ENCODE data around the gene GAST.
"Not testable (repeated sequence)": the region's sequence is repeated elsewhere in the genome, so short reads cannot be mapped to it uniquely, and the experiment has no call there.

GAST gene

GRCh38 chr17:41683441-41684007 lies 28.6 kb upstream of the GAST start:
- DNase-seq (ENCODE audit: low read depth in 2 of 2), result no peak

- DNase-seq (ENCODE audit: low read depth in 2 of 2), result no peak
Measured at GRCh38 chr17:41684035-41684434, 28.1 kb upstream of the GAST start.

GRCh38 chr17:41685753-41686152 lies 26.4 kb upstream of the GAST start:
- not testable (repeated sequence) for DNase-seq (ENCODE audit: low read depth in 2 of 2)

- no peak for DNase-seq (ENCODE audit: low read depth in 2 of 2)
Measured at GRCh38 chr17:41686281-41686680, 25.9 kb upstream of the GAST start.

GRCh38 chr17:41687828-41688640 lies 24.1 kb upstream of the GAST start:
- no peak for DNase-seq (ENCODE audit: low read depth in 2 of 2)

GRCh38 chr17:41688641-41689496 lies 23.3 kb upstream of the GAST start, which contains the start of gene EIF1:
TSS of gene EIF1 (plus strand) at chr17:41688885. CDS start at chr17:41689039, 154 bp downstream.
- DNase-seq (ENCODE audit: low read depth in 2 of 2), result peak; percentile 99

- DNase-seq (ENCODE audit: low read depth in 2 of 2), result peak in 1 of 2 experiments; percentile 50
Measured at GRCh38 chr17:41689497-41690299, 22.4 kb upstream of the GAST start.

GRCh38 chr17:41690497-41690896 lies 21.6 kb upstream of the GAST start:
- DNase-seq (ENCODE audit: low read depth in 2 of 2), result no peak

GRCh38 chr17:41691031-41691777 lies 20.9 kb upstream of the GAST start:
- no peak for DNase-seq (ENCODE audit: low read depth in 2 of 2)

- DNase-seq (ENCODE audit: low read depth in 2 of 2), result no peak
Measured at GRCh38 chr17:41692722-41693521, 19.2 kb upstream of the GAST start.

- DNase-seq (ENCODE audit: low read depth in 2 of 2), result no peak
Measured at GRCh38 chr17:41695134-41695661, 16.9 kb upstream of the GAST start.

- peak; percentile 62 to 68 for DNase-seq (ENCODE audit: low read depth in 2 of 2)
Measured at GRCh38 chr17:41695954-41696757, 16.0 kb upstream of the GAST start.

GRCh38 chr17:41697122-41697962 lies 14.8 kb upstream of the GAST start:
- DNase-seq (ENCODE audit: low read depth in 2 of 2), result no peak

GRCh38 chr17:41700843-41701242 lies 11.3 kb upstream of the GAST start:
- DNase-seq (ENCODE audit: low read depth in 2 of 2), result not testable (repeated sequence)

- DNase-seq (ENCODE audit: low read depth in 2 of 2), result no peak
Measured at GRCh38 chr17:41702712-41703111, 9.4 kb upstream of the GAST start.

GRCh38 chr17:41705271-41705991 lies 6.7 kb upstream of the GAST start:
- no peak for DNase-seq (ENCODE audit: low read depth in 2 of 2)

All from fibroblast of skin of left quadriceps (primary cell).